Trophoblast cell (in vitro differentiated cells and primary cell): Measurements from ENCODE around the gene ITPR1.

Experiments used
- DNase-seq, 2 donors: peaks; one replicate each; pipeline ENCODE4 v3.0.0-alpha.2; 2016
- H2AFZ ChIP-seq: 2 replicates; pipeline ENCODE4 v1.6.1; 2013; ENCODE audit warnings: low read length, moderate library complexity, mild to moderate bottlenecking; ENCODE audit not compliant: insufficient read depth, poor library complexity
- H2AK5ac ChIP-seq: 2 replicates; pipeline ENCODE4 v1.6.1; 2013; ENCODE audit warnings: mild to moderate bottlenecking, low read length
- H2BK120ac ChIP-seq: 2 replicates; pipeline ENCODE4 v1.6.1; 2013; ENCODE audit warnings: low read length, mild to moderate bottlenecking, moderate library complexity; ENCODE audit not compliant: insufficient read depth, poor library complexity
- H2BK12ac ChIP-seq: 2 replicates; pipeline ENCODE4 v1.6.1; 2013; ENCODE audit warnings: mild to moderate bottlenecking, low read length, moderate library complexity
- H2BK5ac ChIP-seq: 2 replicates; pipeline ENCODE4 v1.6.1; 2013; ENCODE audit warnings: low read length, low read depth, moderate library complexity, mild to moderate bottlenecking; ENCODE audit not compliant: poor library complexity
- H3K14ac ChIP-seq: 2 replicates; pipeline ENCODE4 v1.6.1; 2013; ENCODE audit warnings: mild to moderate bottlenecking, low read length
- H3K18ac ChIP-seq: 2 replicates; pipeline ENCODE4 v1.6.1; 2013; ENCODE audit warnings: mild to moderate bottlenecking, low read length
- H3K23ac ChIP-seq: 2 replicates; pipeline ENCODE4 v1.6.1; 2013; ENCODE audit warnings: low read length
- H3K27ac ChIP-seq: 2 replicates; pipeline ENCODE4 v1.5.1; 2013; ENCODE audit warnings: low read depth, mild to moderate bottlenecking, inconsistent platforms, low read length, moderate library complexity
- H3K27me3 ChIP-seq: 2 replicates; pipeline ENCODE4 v1.6.1; 2013; ENCODE audit warnings: inconsistent platforms, mild to moderate bottlenecking, low read length, moderate library complexity; ENCODE audit not compliant: insufficient read depth
- H3K36me3 ChIP-seq, 2 experiments: 1 replicate in 1 of 2; 2 replicates in 1 of 2; pipeline ENCODE4 v1.6.1; 2013; ENCODE audit warnings: low read length in 2 of 2, mild to moderate bottlenecking in 2 of 2, moderate library complexity in 1 of 2; ENCODE audit not compliant: insufficient read depth in 2 of 2, control insufficient read depth in 1 of 2
- H3K4ac ChIP-seq: 2 replicates; pipeline ENCODE4 v1.6.1; 2013; ENCODE audit warnings: low read depth, mild to moderate bottlenecking, low read length, moderate library complexity
- H3K4me1 ChIP-seq, 2 experiments: 1 replicate in 1 of 2; 2 replicates in 1 of 2; pipeline ENCODE4 v1.6.1; 2013; ENCODE audit warnings: low read length in 2 of 2, mild to moderate bottlenecking in 2 of 2, moderate library complexity in 1 of 2; ENCODE audit not compliant: insufficient read depth in 2 of 2, control insufficient read depth in 1 of 2
- H3K4me2 ChIP-seq: 2 replicates; pipeline ENCODE4 v1.6.1; 2013; ENCODE audit warnings: inconsistent platforms, mild to moderate bottlenecking, low read length, moderate library complexity
- H3K4me3 ChIP-seq: 2 replicates; pipeline ENCODE4 v1.5.1; 2013; ENCODE audit warnings: mild to moderate bottlenecking, low read depth, low read length, inconsistent platforms
- H3K79me1 ChIP-seq: one replicate; pipeline ENCODE4 v1.6.1; 2013; ENCODE audit warnings: low read length
- H3K79me2 ChIP-seq: 2 replicates; pipeline ENCODE4 v1.6.1; 2013; ENCODE audit warnings: low read length, mild to moderate bottlenecking; ENCODE audit not compliant: control insufficient read depth, insufficient read depth, poor library complexity
- H3K9ac ChIP-seq: 2 replicates; pipeline ENCODE4 v1.6.1; 2013; ENCODE audit warnings: mild to moderate bottlenecking, low read length
- H3K9me3 ChIP-seq: 2 replicates; pipeline ENCODE4 v1.6.1; 2013; ENCODE audit warnings: low read depth, mild to moderate bottlenecking, control low read depth, inconsistent platforms, low read length; ENCODE audit not compliant: insufficient read depth
- H4K12ac ChIP-seq: 2 replicates; pipeline ENCODE4 v1.6.1; 2013; ENCODE audit warnings: low read depth, mild to moderate bottlenecking, low read length, moderate library complexity
- H4K8ac ChIP-seq: 2 replicates; pipeline ENCODE4 v1.6.1; 2013; ENCODE audit warnings: low read depth, mild to moderate bottlenecking, low read length, moderate library complexity
- H4K91ac ChIP-seq: one replicate; pipeline ENCODE4 v1.6.1; 2013; ENCODE audit warnings: low read depth, mild to moderate bottlenecking, low read length, moderate library complexity
- WGBS: extraction: QIAGEN DNeasy Blood & Tissue Kit; methylation state at CpG from one replicate; pipeline ENCODE4 v1.1.7; 2013; ENCODE audit warnings: missing lambda C conversion rate; ENCODE audit not compliant: insufficient read length, insufficient coverage; ENCODE audit errors: extremely low coverage; 5-methylcytosine and 5-hydroxymethylcytosine counted together

ITPR1 gene

DNA sequence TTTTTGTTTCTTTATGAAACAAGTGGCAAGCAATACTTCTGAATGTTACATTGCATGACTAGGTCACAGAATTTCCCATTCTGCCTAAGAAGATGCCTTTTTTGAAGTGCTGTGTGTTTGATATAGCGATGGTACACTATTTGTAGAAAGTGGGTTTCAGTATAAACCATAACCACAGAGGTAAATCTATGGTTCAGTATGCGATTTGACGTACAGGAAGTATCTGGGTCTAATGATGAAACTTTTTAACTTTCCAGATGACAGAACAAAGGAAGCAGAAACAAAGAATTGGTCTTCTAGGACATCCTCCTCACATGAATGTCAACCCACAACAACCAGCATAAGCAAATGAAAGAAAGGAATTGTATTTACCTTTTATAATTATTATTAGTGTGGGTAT, 352.7 kb downstream of the ITPR1 start:
- H2BK12ac ChIP-seq: no peak overlapping the region
- no peak overlapping the region for H3K4me3 ChIP-seq
- H3K9me3 ChIP-seq: no peaks in the 10 kb centered on the region
- no peak for DNase-seq
- no peak overlapping the region for H3K18ac ChIP-seq
- H3K4ac ChIP-seq: no peak overlapping the region
- no peaks in the 10 kb centered on the region for H3K27me3 ChIP-seq
- H3K36me3 ChIP-seq: no peaks in the 10 kb centered on the region
- no peak overlapping the region for H3K23ac ChIP-seq
- H3K14ac ChIP-seq: no peak overlapping the region
- no peak overlapping the region for H4K12ac ChIP-seq
- peaks cover 7% of the 10 kb centered on the region for H3K79me1 ChIP-seq
- no peak overlapping the region for H2AK5ac ChIP-seq
- H4K91ac ChIP-seq: no peak overlapping the region
- H2BK5ac ChIP-seq: no peak overlapping the region
- no CpG with 5 or more reads among the region's 3 CpGs for WGBS
- H2BK120ac ChIP-seq: no peak overlapping the region
- H3K79me2 ChIP-seq: no peaks in the 10 kb centered on the region
- no peak overlapping the region for H4K8ac ChIP-seq
- H3K4me1 ChIP-seq: peaks cover 2 to 16% of the 10 kb centered on the region in 2 experiments
- no peak overlapping the region for H3K27ac ChIP-seq
- H3K9ac ChIP-seq: no peak overlapping the region
- no peak overlapping the region for H3K4me2 ChIP-seq
- H2AFZ ChIP-seq: no peak overlapping the region

DNA sequence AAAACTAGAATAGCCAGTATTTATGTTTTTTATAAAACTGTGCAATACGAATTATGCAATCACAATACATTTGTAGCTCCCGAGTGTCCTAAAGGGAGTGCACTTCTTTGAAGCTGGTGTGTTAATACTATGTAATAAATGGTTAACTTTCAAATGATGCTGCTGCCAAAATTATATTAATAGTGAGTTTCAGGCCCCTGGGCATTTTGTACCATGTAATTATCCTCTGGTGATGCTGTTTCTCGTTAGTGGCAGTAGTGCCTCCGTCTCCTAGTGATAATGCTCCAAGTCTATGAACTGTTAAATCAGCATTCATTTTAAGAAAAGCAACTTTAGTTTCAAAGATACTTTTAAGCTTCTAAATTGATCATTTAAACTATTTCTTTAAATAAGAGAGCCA, 353.4 kb downstream of the ITPR1 start:
- Histone ChIP-seq H4K8ac (no peak overlapping the region), H3K9me3 (no peaks in the 10 kb centered on the region), H3K23ac (no peak overlapping the region), H3K79me1 (peaks cover 8% of the 10 kb centered on the region), H4K91ac (no peak overlapping the region), H3K4me3 (no peak overlapping the region), H3K27ac (no peak overlapping the region), H3K9ac (no peak overlapping the region), H2BK12ac (no peak overlapping the region), H3K18ac (no peak overlapping the region), H3K4ac (no peak overlapping the region), H3K4me1 (peaks cover 2 to 11% of the 10 kb centered on the region in 2 experiments), H3K27me3 (no peaks in the 10 kb centered on the region), H2AK5ac (no peak overlapping the region), H2BK120ac (no peak overlapping the region), H2BK5ac (no peak overlapping the region), H2AFZ (no peak overlapping the region), H3K79me2 (no peaks in the 10 kb centered on the region), H3K14ac (no peak overlapping the region), H4K12ac (no peak overlapping the region), H3K4me2 (no peak overlapping the region), H3K36me3 (no peaks in the 10 kb centered on the region)
- DNase-seq: no peak
- WGBS: no CpG with 5 or more reads among the region's 4 CpGs

DNA sequence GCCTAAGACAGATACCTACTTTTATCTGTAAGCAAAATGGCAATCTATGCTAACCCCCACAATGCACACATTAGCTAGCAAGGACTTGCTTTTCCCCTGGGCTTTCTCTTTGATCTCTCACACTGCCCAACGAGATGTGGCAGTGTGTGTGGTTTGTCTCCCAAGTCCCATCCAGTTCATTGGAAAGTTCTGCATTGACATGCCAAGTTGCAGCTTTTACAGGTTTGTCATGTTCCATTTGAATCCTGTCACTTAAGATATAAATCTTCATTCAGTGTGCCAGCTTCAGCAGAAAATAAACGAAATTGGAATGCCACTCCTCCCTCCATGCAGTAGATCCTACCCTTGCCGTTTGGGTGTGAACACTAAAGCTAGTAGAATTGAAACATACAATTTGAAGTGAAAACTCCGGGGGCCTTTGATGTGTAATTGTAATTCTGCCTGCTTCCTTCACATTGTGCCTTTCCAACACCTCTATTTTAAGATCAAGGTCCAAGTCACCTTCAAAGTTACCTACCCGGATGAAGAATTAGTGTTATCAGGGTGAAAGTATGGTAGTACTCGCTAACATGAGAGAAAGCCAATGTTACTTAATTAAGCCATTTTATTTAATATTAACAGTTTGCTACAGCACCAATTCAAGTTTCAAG, 355.2 kb downstream of the ITPR1 start:
- Histone ChIP-seq H2BK12ac (no peak overlapping the region), H3K79me2 (no peaks in the 10 kb centered on the region), H4K12ac (no peak overlapping the region), H3K9me3 (no peaks in the 10 kb centered on the region), H3K23ac (no peak overlapping the region), H4K8ac (no peak overlapping the region), H2AFZ (no peak overlapping the region), H3K4ac (no peak overlapping the region), H3K9ac (no peak overlapping the region), H4K91ac (peak overlapping the region; percentile 11), H3K36me3 (no peaks in the 10 kb centered on the region), H3K27ac (no peak overlapping the region), H3K14ac (no peak overlapping the region), H2BK120ac (no peak overlapping the region), H2BK5ac (no peak overlapping the region), H3K18ac (no peak overlapping the region), H3K4me2 (no peak overlapping the region), H3K4me1 (peaks cover 5 to 13% of the 10 kb centered on the region in 2 experiments), H3K79me1 (peaks cover 11% of the 10 kb centered on the region), H3K4me3 (no peak overlapping the region), H3K27me3 (no peaks in the 10 kb centered on the region), H2AK5ac (no peak overlapping the region)
- no CpG with 5 or more reads among the region's 6 CpGs for WGBS
- DNase-seq: no peak

DNA sequence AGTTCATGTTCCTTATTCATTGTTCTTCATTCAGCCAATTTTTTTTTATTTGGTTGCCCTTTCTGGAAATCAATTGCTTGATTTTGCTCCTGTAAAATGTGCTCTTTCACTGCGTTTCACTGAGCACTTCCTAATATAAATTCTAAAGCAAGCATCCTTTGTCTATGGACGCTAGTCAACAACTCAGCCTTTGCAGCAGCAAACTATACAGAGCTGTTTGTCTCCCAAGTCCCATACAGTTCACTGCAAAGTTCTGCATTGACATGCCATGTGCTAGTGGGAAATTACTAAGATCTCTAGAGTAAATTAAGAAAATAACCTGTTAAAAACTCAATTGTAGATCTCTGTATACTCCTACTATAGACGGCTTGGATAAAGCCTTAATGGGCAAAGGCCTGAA, 356.0 kb downstream of the ITPR1 start:
- H2AK5ac ChIP-seq: no peak overlapping the region
- H3K4me2 ChIP-seq: no peak overlapping the region
- H3K4ac ChIP-seq: no peak overlapping the region
- H3K14ac ChIP-seq: no peak overlapping the region
- no peak overlapping the region for H2AFZ ChIP-seq
- no peaks in the 10 kb centered on the region for H3K27me3 ChIP-seq
- no CpG with 5 or more reads among the region's 3 CpGs for WGBS
- no peak overlapping the region for H3K4me3 ChIP-seq
- H3K23ac ChIP-seq: no peak overlapping the region
- H3K4me1 ChIP-seq: peaks cover 8 to 20% of the 10 kb centered on the region in 2 experiments
- no peak for DNase-seq
- no peak overlapping the region for H3K27ac ChIP-seq
- no peak overlapping the region for H2BK120ac ChIP-seq
- H3K9ac ChIP-seq: no peak overlapping the region
- H4K8ac ChIP-seq: no peak overlapping the region
- no peak overlapping the region for H4K12ac ChIP-seq
- no peak overlapping the region for H4K91ac ChIP-seq
- H3K79me1 ChIP-seq: peaks cover 17% of the 10 kb centered on the region
- H3K79me2 ChIP-seq: no peaks in the 10 kb centered on the region
- H3K18ac ChIP-seq: no peak overlapping the region
- no peaks in the 10 kb centered on the region for H3K9me3 ChIP-seq
- no peak overlapping the region for H2BK5ac ChIP-seq
- H2BK12ac ChIP-seq: no peak overlapping the region
- no peaks in the 10 kb centered on the region for H3K36me3 ChIP-seq
